Measurements from ENCODE around the gene ACSF3.

DNA sequence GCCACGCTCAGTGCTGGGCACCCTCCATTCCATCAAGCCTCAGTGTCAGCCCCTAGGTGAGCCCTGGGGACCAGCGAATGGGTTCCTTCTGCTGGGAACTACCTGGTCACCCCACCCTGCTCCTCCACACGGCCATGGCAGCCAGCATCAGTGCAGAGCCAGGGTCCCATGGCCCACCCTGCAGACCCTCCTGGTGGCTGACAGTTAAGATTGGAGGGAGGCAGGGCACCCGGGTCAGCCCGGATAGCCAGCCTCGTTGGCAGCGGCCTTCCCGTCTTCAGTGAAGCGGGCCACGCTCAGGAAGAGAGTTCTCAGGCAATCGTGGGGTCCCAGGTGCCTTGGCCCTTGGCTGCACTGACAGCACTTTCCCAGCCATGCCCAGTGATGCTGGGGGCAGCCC is 37.1 kb upstream of the ACSF3 start:
- no peak for TF ChIP-seq CEBPB (IDR thresholded peaks at IDR 0.05; ENCODE audit: low read depth)
- no peak for TF ChIP-seq ATF3 (IDR thresholded peaks at IDR 0.05)
- TF ChIP-seq POLR2A (IDR thresholded peaks at IDR 0.05; ENCODE audit: borderline replicate concordance, extremely low read depth, insufficient read depth, insufficient read length), result no peak
- TF ChIP-seq, protein P1, sequence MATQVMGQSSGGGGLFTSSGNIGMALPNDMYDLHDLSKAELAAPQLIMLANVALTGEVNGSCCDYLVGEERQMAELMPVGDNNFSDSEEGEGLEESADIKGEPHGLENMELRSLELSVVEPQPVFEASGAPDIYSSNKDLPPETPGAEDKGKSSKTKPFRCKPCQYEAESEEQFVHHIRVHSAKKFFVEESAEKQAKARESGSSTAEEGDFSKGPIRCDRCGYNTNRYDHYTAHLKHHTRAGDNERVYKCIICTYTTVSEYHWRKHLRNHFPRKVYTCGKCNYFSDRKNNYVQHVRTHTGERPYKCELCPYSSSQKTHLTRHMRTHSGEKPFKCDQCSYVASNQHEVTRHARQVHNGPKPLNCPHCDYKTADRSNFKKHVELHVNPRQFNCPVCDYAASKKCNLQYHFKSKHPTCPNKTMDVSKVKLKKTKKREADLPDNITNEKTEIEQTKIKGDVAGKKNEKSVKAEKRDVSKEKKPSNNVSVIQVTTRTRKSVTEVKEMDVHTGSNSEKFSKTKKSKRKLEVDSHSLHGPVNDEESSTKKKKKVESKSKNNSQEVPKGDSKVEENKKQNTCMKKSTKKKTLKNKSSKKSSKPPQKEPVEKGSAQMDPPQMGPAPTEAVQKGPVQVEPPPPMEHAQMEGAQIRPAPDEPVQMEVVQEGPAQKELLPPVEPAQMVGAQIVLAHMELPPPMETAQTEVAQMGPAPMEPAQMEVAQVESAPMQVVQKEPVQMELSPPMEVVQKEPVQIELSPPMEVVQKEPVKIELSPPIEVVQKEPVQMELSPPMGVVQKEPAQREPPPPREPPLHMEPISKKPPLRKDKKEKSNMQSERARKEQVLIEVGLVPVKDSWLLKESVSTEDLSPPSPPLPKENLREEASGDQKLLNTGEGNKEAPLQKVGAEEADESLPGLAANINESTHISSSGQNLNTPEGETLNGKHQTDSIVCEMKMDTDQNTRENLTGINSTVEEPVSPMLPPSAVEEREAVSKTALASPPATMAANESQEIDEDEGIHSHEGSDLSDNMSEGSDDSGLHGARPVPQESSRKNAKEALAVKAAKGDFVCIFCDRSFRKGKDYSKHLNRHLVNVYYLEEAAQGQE (IDR thresholded peaks at IDR 0.05; ENCODE audit: low read depth), result no peak
